Fibroblast of the aortic adventitia (primary cell): Measurements from ENCODE around the gene RNF25. TPM values are rescaled to one million over a fixed set of nuclear protein-coding genes. Genes with fewer than 3 reads are reported as not detected.
A peak's percentile ranks its signal among the peaks of the same experiment; 100 is the strongest.

ENCODE experiments used
- DNase-seq: peaks from one replicate; pipeline ENCODE4 v3.0.0-alpha.2; 2010; ENCODE audit warnings: low read depth
- H3K4me3 ChIP-seq: 2 replicates; pipeline ENCODE4 v1.5.1; 2011; ENCODE audit warnings: low read depth, mild to moderate bottlenecking, control low read depth, low read length, moderate library complexity
- total RNA-seq: library from RNA; depleted of rRNA; stranded (reverse); fragments of >200 nt; gene quantifications from 2 replicates; pipeline ENCODE4 v1.2.3, GENCODE V29; 2012; ENCODE audit warnings: low replicate concordance
- TF ChIP-seq, protein P1 (sequence below): IDR thresholded peaks from 2 replicates; pipeline ENCODE4 v1.5.1; 2011; ENCODE audit warnings: mild to moderate bottlenecking, low read length, control low read depth, inconsistent platforms; ENCODE audit not compliant: insufficient read depth

RNF25 gene
- total RNA-seq, 1 donor: 26.2 TPM

DNA sequence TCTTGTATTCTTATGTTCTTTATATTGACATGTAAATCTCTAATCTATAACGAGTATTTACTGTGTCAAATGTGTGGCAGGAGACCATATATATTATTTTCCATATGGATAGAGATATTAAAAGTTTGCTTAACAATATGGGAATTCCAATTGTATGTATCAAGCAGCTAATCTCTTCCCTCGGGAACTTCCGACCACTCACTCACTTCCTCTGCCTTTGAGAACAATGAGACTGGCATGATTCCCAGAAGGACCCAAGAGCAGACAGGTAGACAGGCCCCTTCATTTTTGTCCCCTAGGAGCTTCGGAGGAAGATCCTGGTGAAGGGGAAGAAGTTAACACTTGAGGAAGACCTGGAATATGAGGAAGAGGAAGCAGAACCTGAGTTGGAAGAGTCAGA, 40.0 kb downstream of the RNF25 start:
- TF ChIP-seq, protein P1, sequence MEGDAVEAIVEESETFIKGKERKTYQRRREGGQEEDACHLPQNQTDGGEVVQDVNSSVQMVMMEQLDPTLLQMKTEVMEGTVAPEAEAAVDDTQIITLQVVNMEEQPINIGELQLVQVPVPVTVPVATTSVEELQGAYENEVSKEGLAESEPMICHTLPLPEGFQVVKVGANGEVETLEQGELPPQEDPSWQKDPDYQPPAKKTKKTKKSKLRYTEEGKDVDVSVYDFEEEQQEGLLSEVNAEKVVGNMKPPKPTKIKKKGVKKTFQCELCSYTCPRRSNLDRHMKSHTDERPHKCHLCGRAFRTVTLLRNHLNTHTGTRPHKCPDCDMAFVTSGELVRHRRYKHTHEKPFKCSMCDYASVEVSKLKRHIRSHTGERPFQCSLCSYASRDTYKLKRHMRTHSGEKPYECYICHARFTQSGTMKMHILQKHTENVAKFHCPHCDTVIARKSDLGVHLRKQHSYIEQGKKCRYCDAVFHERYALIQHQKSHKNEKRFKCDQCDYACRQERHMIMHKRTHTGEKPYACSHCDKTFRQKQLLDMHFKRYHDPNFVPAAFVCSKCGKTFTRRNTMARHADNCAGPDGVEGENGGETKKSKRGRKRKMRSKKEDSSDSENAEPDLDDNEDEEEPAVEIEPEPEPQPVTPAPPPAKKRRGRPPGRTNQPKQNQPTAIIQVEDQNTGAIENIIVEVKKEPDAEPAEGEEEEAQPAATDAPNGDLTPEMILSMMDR: no peak
- DNase-seq: peak; percentile 80
- H3K4me3 ChIP-seq: no peak overlapping the region

DNA sequence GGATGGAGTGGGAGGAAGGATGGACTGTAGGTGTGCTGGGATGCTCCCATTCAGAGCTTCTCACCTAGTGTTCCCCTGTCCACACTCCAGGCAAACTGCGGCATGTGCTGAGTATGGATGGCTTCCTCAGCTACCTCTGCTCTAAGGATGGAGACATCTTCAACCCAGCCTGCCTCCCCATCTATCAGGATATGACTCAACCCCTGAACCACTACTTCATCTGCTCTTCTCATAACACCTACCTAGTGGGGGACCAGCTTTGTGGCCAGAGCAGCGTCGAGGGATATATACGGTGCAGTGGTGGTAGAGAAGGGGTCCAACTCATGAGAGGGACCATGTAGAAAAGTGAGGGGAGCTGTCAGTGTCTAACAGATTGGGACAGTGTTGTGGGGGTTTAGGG, 43.9 kb downstream of the RNF25 start:
- TF ChIP-seq, protein P1: no peak
- no peak overlapping the region for H3K4me3 ChIP-seq
- DNase-seq: no peak

DNA sequence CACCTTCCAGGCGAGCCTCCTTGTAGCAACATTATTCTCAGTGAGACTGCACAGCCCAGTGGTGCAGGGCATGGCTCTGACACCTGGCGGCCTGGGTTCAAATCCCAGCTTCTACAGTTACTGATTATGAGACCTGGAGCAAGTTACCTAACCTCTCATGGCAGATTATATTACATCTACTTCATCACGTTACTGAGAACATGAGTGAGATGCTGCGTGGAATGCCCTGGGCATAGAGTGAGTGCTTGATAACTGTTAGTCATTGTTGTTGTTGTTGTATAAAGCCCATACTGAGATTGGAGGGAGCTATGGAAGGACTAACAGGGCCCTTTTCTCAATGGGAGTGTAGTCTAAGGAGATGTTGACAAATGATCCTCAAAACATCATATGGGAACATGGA, 45.4 kb downstream of the RNF25 start:
- TF ChIP-seq, protein P1: no peak
- no peak for DNase-seq
- no peak overlapping the region for H3K4me3 ChIP-seq

DNA sequence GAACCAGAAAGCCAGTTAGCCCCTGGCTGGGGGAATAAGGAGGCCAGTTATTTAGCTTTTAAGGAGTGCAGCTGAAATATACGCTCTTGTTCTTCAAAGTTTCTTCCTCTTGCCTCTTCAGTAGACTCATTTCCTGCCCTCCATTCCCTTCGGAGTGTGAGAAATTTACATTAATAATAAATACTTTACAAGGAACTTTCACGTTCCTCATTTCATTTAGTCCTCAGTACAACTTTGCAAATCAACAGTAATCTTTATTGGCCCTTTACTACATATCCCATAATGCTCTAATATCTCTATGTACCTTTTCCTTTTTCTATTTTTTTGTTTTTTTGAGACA, 48.5 kb downstream of the RNF25 start:
- TF ChIP-seq, protein P1: no peak
- H3K4me3 ChIP-seq: no peak overlapping the region
- DNase-seq: no peak

DNA sequence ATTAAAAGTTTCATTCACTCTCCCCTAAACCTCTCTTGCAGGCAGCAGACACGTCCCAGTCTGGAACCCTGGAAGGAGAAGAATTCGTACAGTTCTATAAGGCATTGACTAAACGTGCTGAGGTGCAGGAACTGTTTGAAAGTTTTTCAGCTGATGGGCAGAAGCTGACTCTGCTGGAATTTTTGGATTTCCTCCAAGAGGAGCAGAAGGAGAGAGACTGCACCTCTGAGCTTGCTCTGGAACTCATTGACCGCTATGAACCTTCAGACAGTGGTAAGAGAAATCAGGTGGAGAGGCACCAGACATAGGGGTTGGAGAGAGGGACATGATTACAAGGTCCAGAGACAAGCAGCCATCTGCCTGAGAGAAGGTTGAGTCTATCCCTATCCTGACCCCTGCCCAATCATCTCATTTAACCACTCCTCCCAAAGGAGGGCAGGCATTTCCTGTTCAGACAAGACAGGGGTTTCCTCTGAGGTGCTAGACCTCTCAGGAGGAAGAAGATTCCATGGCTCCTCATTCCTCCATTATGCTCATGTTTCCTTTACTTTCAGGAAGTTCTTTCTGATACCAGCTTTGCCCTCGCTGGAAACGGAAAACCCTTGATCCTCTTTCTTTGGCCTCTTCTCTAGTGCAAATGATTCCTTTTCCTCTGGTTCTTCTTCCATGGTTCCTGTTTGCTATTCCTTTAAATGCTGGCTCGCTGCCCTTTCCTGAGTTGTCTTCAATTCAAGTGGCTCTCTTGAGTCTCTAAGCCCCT, 49.0 kb downstream of the RNF25 start:
- peak; percentile 26 for DNase-seq
- TF ChIP-seq, protein P1: no peak
- H3K4me3 ChIP-seq: no peak overlapping the region

DNA sequence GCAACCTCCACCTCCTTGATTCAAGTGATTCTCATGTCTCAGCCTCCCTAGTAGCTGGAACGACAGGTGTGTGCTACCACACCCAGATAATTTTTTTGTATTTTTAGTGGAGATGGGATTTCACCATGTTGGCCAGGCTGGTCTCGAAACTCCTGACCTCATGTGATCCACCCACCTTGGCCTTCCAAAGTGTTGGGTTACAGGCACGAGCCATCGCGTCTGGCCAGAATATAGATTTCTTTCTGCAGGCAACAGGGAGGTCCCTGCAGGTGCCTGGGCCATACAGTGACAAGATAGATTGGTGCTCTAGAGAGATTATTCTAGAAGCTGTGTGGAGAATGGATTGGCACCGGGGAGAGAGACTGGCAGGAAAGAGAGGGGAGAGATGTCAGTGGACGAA, 50.8 kb downstream of the RNF25 start:
- TF ChIP-seq, protein P1: no peak
- DNase-seq: no peak
- H3K4me3 ChIP-seq: no peak overlapping the region
